ENCODE results near the gene CARMIL1.

CARMIL1 gene

GRCh38 chr6:25316626-25317025 is 37.5 kb downstream of the CARMIL1 start:
- no peaks in the 10 kb centered on the region for H3K27me3 ChIP-seq
- no peak for TF ChIP-seq Cebpa-rat (IDR thresholded peaks at IDR 0.05)
- H3K36me3 ChIP-seq, result no peaks in the 10 kb centered on the region
- H4K20me1 ChIP-seq, result no peaks in the 10 kb centered on the region
- no peak overlapping the region for H3K4me3 ChIP-seq
- peaks cover 28% of the 10 kb centered on the region for H3K4me1 ChIP-seq
- no peaks in the 10 kb centered on the region for H3K9me3 ChIP-seq
- H3K27ac ChIP-seq, result no peak overlapping the region
- no peak overlapping the region for H3K9ac ChIP-seq
- H3K4me2 ChIP-seq, result no peak overlapping the region

GRCh38 chr6:25318589-25318988 is 39.4 kb downstream of the CARMIL1 start:
- H3K4me2 ChIP-seq, result no peak overlapping the region
- no peak overlapping the region for H3K4me3 ChIP-seq
- peaks cover 10% of the 10 kb centered on the region for H3K4me1 ChIP-seq
- no peaks in the 10 kb centered on the region for H3K27me3 ChIP-seq
- H3K27ac ChIP-seq, result no peak overlapping the region
- no peak for TF ChIP-seq Cebpa-rat (IDR thresholded peaks at IDR 0.05)
- no peaks in the 10 kb centered on the region for H4K20me1 ChIP-seq
- H3K36me3 ChIP-seq, result no peaks in the 10 kb centered on the region
- H3K9ac ChIP-seq, result no peak overlapping the region
- no peaks in the 10 kb centered on the region for H3K9me3 ChIP-seq

- Histone ChIP-seq H3K9ac (no peak overlapping the region), H3K4me1 (no peaks in the 10 kb centered on the region), H3K36me3 (no peaks in the 10 kb centered on the region), H3K4me2 (no peak overlapping the region), H3K27me3 (no peaks in the 10 kb centered on the region), H3K9me3 (no peaks in the 10 kb centered on the region), H3K27ac (no peak overlapping the region), H4K20me1 (no peaks in the 10 kb centered on the region), H3K4me3 (no peak overlapping the region)
- TF ChIP-seq Cebpa-rat (IDR thresholded peaks at IDR 0.05), result no peak
Observed at GRCh38 chr6:25320459-25320858, 41.3 kb downstream of the CARMIL1 start.

- Histone ChIP-seq H3K4me1 (no peaks in the 10 kb centered on the region), H4K20me1 (no peaks in the 10 kb centered on the region), H3K27ac (no peak overlapping the region), H3K4me3 (no peak overlapping the region), H3K36me3 (no peaks in the 10 kb centered on the region), H3K27me3 (no peaks in the 10 kb centered on the region), H3K9ac (no peak overlapping the region), H3K9me3 (no peaks in the 10 kb centered on the region), H3K4me2 (no peak overlapping the region)
- no peak for TF ChIP-seq Cebpa-rat (IDR thresholded peaks at IDR 0.05)
Observed at GRCh38 chr6:25322692-25323091, 43.5 kb downstream of the CARMIL1 start.

- no peaks in the 10 kb centered on the region for H3K27me3 ChIP-seq
- no peak overlapping the region for H3K9ac ChIP-seq
- no peak for TF ChIP-seq Cebpa-rat (IDR thresholded peaks at IDR 0.05)
- no peak overlapping the region for H3K4me2 ChIP-seq
- no peaks in the 10 kb centered on the region for H3K36me3 ChIP-seq
- no peak overlapping the region for H3K4me3 ChIP-seq
- no peak overlapping the region for H3K27ac ChIP-seq
- H3K9me3 ChIP-seq, result no peaks in the 10 kb centered on the region
- H3K4me1 ChIP-seq, result no peaks in the 10 kb centered on the region
- no peaks in the 10 kb centered on the region for H4K20me1 ChIP-seq
Observed at GRCh38 chr6:25324066-25324762, 45.0 kb downstream of the CARMIL1 start.

GRCh38 chr6:25326126-25326525 is 47.0 kb downstream of the CARMIL1 start:
- no peaks in the 10 kb centered on the region for H3K27me3 ChIP-seq
- H3K9ac ChIP-seq, result no peak overlapping the region
- no peak overlapping the region for H3K27ac ChIP-seq
- no peaks in the 10 kb centered on the region for H3K4me1 ChIP-seq
- H3K9me3 ChIP-seq, result no peaks in the 10 kb centered on the region
- no peak for TF ChIP-seq Cebpa-rat (IDR thresholded peaks at IDR 0.05)
- no peaks in the 10 kb centered on the region for H4K20me1 ChIP-seq
- H3K4me2 ChIP-seq, result no peak overlapping the region
- H3K36me3 ChIP-seq, result no peaks in the 10 kb centered on the region
- no peak overlapping the region for H3K4me3 ChIP-seq

GRCh38 chr6:25326960-25327359 is 47.8 kb downstream of the CARMIL1 start:
- no peaks in the 10 kb centered on the region for H3K27me3 ChIP-seq
- no peaks in the 10 kb centered on the region for H3K9me3 ChIP-seq
- H3K4me2 ChIP-seq, result no peak overlapping the region
- no peaks in the 10 kb centered on the region for H3K36me3 ChIP-seq
- no peak overlapping the region for H3K27ac ChIP-seq
- H4K20me1 ChIP-seq, result no peaks in the 10 kb centered on the region
- no peak for TF ChIP-seq Cebpa-rat (IDR thresholded peaks at IDR 0.05)
- no peak overlapping the region for H3K9ac ChIP-seq
- H3K4me1 ChIP-seq, result no peaks in the 10 kb centered on the region
- H3K4me3 ChIP-seq, result no peak overlapping the region

- no peak for TF ChIP-seq Cebpa-rat (IDR thresholded peaks at IDR 0.05)
- Histone ChIP-seq H3K9ac (no peak overlapping the region), H3K36me3 (no peaks in the 10 kb centered on the region), H4K20me1 (no peaks in the 10 kb centered on the region), H3K9me3 (no peaks in the 10 kb centered on the region), H3K4me2 (no peak overlapping the region), H3K4me3 (no peak overlapping the region), H3K27me3 (no peaks in the 10 kb centered on the region), H3K4me1 (no peaks in the 10 kb centered on the region), H3K27ac (no peak overlapping the region)
Observed at GRCh38 chr6:25327432-25327831, 48.3 kb downstream of the CARMIL1 start.

GRCh38 chr6:25329161-25329817 is 50.1 kb downstream of the CARMIL1 start:
- H4K20me1 ChIP-seq, result no peaks in the 10 kb centered on the region
- no peak for TF ChIP-seq Cebpa-rat (IDR thresholded peaks at IDR 0.05)
- no peak overlapping the region for H3K9ac ChIP-seq
- no peaks in the 10 kb centered on the region for H3K27me3 ChIP-seq
- no peak overlapping the region for H3K4me3 ChIP-seq
- no peaks in the 10 kb centered on the region for H3K36me3 ChIP-seq
- no peak overlapping the region for H3K4me2 ChIP-seq
- H3K27ac ChIP-seq, result no peak overlapping the region
- H3K4me1 ChIP-seq, result no peaks in the 10 kb centered on the region
- no peaks in the 10 kb centered on the region for H3K9me3 ChIP-seq

GRCh38 chr6:25329982-25330381 is 50.8 kb downstream of the CARMIL1 start:
- Histone ChIP-seq H3K4me2 (no peak overlapping the region), H3K36me3 (no peaks in the 10 kb centered on the region), H3K9ac (no peak overlapping the region), H3K9me3 (no peaks in the 10 kb centered on the region), H3K27me3 (no peaks in the 10 kb centered on the region), H4K20me1 (no peaks in the 10 kb centered on the region), H3K4me3 (no peak overlapping the region), H3K4me1 (no peaks in the 10 kb centered on the region), H3K27ac (no peak overlapping the region)
- TF ChIP-seq Cebpa-rat (IDR thresholded peaks at IDR 0.05), result no peak
